ENCODE data around the gene ST6GALNAC6. TPM values are rescaled to one million over a fixed set of nuclear protein-coding genes. Genes with fewer than 3 reads are reported as not detected.

ST6GALNAC6 gene
- polyA plus RNA-seq, 2 of the 4 experiments (the other 2 are of a cell fraction) = 8.2 to 25.2 TPM

- WGBS (ENCODE audit: missing lambda C conversion rate) = 3% methylated on average over 18 of the region's 18 CpGs
- ATAC-seq = peak; percentile 48 to 57
- Histone ChIP-seq H3K4me3 (peak overlapping the region; percentile 54), H3K27ac (peak overlapping the region; percentile 83 to 84), H3K4me1 (peaks cover 54% of the 10 kb centered on the region), H3K9me3 (no peaks in the 10 kb centered on the region), H3K4me2 (peak overlapping the region; percentile 98)
- ChIA-PET POLR2A (interaction anchor here (0.6 kb wide), 1 partner anchor 94 kb away, joined by 4 read pairs; no protein-coding TSS in a partner anchor), CTCF (interaction anchor here (0.5 to 35.7 kb wide), 6 partner anchors 8 to 196 kb away, joined by 3 to 827 read pairs (median 26); partner anchors contain the start of gene TOR2A)
- peak; percentile 77 to 86 for DNase-seq (ENCODE audit: low read depth in 1 of 2, low spot score in 1 of 2)
- FAIRE-seq = no peak
- TF ChIP-seq MAZ (IDR thresholded peaks at IDR 0.05; ENCODE audit: borderline replicate concordance, low read depth, low read length) (no peak), MAX (IDR thresholded peaks at IDR 0.05) (0 out of 2 replicates have a peak, but pooled peaks have one; percentile 13), ELK1 (IDR thresholded peaks at IDR 0.05; ENCODE audit: low read depth, low read length) (no peak), FOSB (CRISPR knock-in tag; IDR thresholded peaks at IDR 0.05) (0 out of 2 replicates have a peak, but pooled peaks have one; percentile 20), REST (IDR thresholded peaks at IDR 0.05) (no peak), BHLHE40 (IDR thresholded peaks at IDR 0.05; ENCODE audit: low read depth, low read length) (0 out of 2 replicates have a peak, but pooled peaks have one; percentile 32), HDAC2 (IDR thresholded peaks at IDR 0.05) (no peak), RFX5 (IDR thresholded peaks at IDR 0.05) (no peak), PBX3 (IDR thresholded peaks at IDR 0.05) (peak; percentile 26), BCL3 (IDR thresholded peaks at IDR 0.05) (no peak), POLR2AphosphoS2 (conservative IDR thresholded peaks at IDR 0.05; ENCODE audit: low read length) (no peak; the same call in 1 of the 2 replicates), MYC (IDR thresholded peaks at IDR 0.05; ENCODE audit: borderline replicate concordance, low read length) (no peak), ATOH8 (CRISPR knock-in tag; IDR thresholded peaks at IDR 0.05; ENCODE audit: low read depth) (0 out of 2 replicates have a peak, but pooled peaks have one; percentile 21), EHMT2 (IDR thresholded peaks at IDR 0.05; ENCODE audit: low read depth) (no peak), PHF8 (IDR thresholded peaks at IDR 0.05; ENCODE audit: borderline replicate concordance, low read depth) (no peak), ESRRA (IDR thresholded peaks at IDR 0.05; ENCODE audit: borderline replicate concordance, low read length) (no peak), KDM5A (IDR thresholded peaks at IDR 0.05) (no peak), NR3C1 (IDR thresholded peaks at IDR 0.05) (no peak), GATA3 (IDR thresholded peaks at IDR 0.05; ENCODE audit: borderline replicate concordance) (peak; percentile 27; the same call in 1 of the 2 replicates), CBX8 (IDR thresholded peaks at IDR 0.05) (no peak), MAFK (IDR thresholded peaks at IDR 0.05; ENCODE audit: partially characterized antibody) (no peak), RCOR1 (IDR thresholded peaks at IDR 0.05; ENCODE audit: low read depth, low read length) (no peak), ZSCAN20 (CRISPR knock-in tag; IDR thresholded peaks at IDR 0.05) (no peak), HOXA7 (CRISPR knock-in tag; IDR thresholded peaks at IDR 0.05) (peak; percentile 78), EHF (CRISPR knock-in tag; IDR thresholded peaks at IDR 0.05) (peak; percentile 35; the same call in 1 of the 2 replicates), HOXB5 (CRISPR knock-in tag; IDR thresholded peaks at IDR 0.05) (no peak), CHD4 (IDR thresholded peaks at IDR 0.05; ENCODE audit: borderline replicate concordance) (no peak), ZC3H11A (IDR thresholded peaks at IDR 0.05) (no peak), USF2 (IDR thresholded peaks at IDR 0.05) (no peak), POLR2A (IDR thresholded peaks at IDR 0.05; ENCODE audit: low read length) (0 out of 2 replicates have a peak, but pooled peaks have one; percentile 1), NPAS2 (CRISPR knock-in tag; IDR thresholded peaks at IDR 0.05; ENCODE audit: borderline replicate concordance) (no peak), ZFP36 (IDR thresholded peaks at IDR 0.05; ENCODE audit: borderline replicate concordance, partially characterized antibody) (no peak)
Observed at GRCh38 chr9:127931092-127931881, 31.9 kb upstream of the ST6GALNAC6 start.
